HPDE6-E6E7 (cell line): Measurements from ENCODE around the gene CRNKL1.
"Not testable (repeated sequence)": the region's sequence is repeated elsewhere in the genome, so short reads cannot be mapped to it uniquely, and the experiment has no call there.

Experiments
- DNase-seq: peaks from one replicate; pipeline ENCODE4 v3.0.0; 2011; ENCODE audit warnings: missing footprints; ENCODE audit errors: extremely low spot score

The CRNKL1 gene

GRCh38 chr20:20010639-20011500 lies 41.4 kb downstream of the CRNKL1 start:
- no peak for DNase-seq

- DNase-seq, result no peak
Observed at GRCh38 chr20:20009784-20010253, 42.4 kb downstream of the CRNKL1 start.

- no peak for DNase-seq
Observed at GRCh38 chr20:20005342-20005741, 46.9 kb downstream of the CRNKL1 start.

GRCh38 chr20:20003955-20004322 lies 48.3 kb downstream of the CRNKL1 start:
- DNase-seq, result not testable (repeated sequence)

DNA sequence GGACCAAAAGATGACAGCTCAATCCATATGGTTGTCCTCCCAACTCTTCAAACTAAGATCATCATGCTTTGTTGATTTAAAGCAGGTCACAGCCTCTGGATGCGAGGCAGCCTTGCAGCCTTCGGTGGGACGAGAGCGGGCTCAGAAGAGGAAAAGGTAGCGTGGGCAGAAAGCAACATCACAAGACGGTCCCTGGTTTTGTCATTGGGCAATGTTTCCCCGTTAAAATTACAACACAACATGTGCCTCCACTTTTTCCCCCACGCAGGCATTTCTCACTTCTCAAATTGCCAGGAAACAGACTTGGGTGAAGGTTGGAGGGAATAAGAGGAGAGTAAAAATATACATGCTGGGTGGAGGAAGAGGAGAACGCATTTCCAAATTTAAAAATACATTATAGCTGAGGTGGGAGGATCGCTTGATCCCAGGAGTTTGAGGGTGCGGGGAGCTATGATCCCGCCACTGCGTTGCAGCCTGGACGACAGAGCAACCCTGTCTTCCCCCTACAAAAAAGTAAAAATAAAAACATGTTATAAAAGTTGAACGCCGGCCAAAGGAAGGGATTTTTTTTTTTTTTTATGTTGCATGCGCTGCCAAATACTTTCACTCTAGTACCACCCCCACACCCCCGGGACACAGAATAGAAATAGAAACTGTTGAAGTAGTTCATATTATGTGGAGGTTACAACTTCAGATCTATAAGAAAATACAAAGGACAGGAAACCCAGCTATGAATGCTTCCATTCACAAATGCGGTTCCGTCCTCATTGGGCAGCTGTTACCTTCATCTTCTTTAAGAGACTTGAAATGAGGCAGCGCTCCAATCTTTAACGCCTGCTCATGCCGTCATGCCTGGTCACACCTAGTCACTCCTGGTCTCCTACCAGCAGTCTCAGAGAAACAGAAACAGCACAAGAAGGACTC lies 49.0 kb downstream of the CRNKL1 start:
- no peak for DNase-seq

DNA sequence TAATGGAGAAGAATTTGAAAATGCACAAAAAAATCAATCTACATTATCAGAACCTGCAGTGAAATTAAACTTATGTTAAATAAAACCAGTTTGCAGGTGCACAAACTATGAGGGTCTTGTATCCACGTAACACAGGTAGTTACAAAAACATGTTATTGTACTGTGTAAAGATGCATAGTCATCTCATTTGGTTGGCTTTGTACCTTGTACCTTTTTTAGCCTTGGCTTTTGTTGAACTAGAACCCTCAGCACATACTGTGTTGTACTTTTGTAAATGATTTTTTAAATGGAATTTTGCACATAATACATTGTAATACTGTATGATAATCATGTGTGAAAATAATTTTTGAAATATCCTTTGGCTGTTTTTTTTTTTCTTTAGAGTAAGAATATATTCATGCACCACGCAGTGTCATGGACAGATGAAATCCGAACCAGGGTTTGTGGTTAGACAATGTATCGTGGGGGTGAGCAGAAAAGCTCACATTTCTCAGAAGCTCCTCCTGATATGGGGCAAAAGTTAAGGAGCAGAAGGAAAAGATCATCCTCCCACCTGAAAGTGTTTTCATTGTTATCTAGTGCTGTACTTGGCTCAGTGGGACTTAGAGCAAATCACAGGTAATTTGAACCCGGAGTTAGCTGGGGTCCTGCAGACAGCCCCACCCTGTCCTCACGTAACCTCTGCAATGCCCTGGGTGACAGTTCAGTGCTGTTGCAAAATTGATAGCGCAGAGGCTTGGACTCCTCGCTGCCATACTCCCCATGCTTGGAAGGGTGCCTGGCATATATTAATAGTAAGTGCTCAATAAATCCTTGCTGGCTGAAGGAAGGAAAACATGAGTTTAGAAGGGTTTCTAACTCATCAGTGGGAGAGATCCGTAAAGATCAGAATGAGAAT lies 49.9 kb downstream of the CRNKL1 start:
- DNase-seq, result no peak

GRCh38 chr20:20000211-20000968 lies 51.9 kb downstream of the CRNKL1 start:
- DNase-seq, result no peak

DNA sequence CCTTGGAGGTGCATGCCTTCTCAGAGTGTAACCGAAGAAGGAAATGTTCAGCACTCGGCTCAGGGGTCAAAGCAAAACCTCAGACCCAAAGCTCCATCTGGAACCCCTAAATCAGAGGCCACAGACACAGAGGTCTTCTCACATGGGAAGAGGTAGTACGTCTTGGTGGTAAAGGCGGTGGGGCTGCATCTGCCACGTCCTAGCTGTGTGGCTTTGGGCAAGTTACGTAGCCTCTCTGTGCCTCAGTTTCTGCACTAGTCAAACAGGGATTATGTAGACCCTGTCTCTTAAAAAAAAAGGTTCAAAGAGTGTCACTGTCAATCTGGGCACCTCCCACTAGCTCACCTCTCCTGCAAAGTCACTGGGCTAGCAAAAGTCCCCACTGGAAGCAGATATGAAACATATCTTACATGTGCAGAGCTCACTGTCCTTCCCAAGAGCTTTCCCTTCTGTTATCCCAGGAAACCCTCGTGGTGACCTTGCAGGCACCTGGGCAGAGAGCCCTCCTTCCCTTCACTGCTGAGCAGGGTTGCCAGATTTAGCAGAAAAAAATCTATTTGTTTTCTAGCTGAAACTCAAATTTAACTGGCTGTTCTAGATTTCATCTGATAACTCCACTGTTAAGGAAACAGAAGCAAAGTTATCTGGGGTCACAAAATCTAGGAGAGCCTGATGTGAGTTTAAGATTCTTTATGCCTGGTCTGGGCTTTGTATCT lies 53.1 kb downstream of the CRNKL1 start:
- no peak for DNase-seq

- DNase-seq, result no peak
Observed at GRCh38 chr20:19996917-19997316, 55.3 kb downstream of the CRNKL1 start.

- no peak for DNase-seq
Observed at GRCh38 chr20:19996222-19996621, 56.0 kb downstream of the CRNKL1 start.

DNA sequence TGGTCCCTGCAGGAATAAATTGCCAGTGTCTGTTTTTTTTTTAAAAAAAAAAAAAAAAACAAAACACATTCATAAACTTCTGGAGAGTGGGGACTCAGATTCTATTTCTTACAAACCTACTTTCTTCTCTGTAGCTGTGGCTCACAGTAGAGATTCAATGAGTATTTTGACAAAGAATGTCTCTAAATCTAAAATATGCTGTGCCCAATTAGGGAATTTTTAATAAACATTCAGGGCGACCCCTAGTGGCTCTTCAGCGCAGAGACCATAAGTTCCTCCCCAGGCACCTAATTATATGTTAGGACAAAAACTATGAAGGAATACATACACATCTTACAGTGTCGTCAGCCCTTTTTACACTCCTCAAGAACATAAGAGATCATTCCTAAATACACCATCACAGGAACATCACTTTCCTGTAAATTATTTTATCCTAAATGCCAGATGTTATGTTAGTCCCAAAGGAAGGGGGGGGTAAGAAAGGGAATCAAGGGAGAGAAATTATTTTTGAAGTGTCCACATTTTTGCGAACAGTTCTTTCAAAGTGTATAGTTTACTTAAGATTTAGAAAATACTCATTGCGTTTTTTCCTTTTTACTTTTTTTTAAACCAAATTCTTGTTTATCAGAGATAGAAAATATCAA lies 56.9 kb downstream of the CRNKL1 start:
- no peak for DNase-seq

DNA sequence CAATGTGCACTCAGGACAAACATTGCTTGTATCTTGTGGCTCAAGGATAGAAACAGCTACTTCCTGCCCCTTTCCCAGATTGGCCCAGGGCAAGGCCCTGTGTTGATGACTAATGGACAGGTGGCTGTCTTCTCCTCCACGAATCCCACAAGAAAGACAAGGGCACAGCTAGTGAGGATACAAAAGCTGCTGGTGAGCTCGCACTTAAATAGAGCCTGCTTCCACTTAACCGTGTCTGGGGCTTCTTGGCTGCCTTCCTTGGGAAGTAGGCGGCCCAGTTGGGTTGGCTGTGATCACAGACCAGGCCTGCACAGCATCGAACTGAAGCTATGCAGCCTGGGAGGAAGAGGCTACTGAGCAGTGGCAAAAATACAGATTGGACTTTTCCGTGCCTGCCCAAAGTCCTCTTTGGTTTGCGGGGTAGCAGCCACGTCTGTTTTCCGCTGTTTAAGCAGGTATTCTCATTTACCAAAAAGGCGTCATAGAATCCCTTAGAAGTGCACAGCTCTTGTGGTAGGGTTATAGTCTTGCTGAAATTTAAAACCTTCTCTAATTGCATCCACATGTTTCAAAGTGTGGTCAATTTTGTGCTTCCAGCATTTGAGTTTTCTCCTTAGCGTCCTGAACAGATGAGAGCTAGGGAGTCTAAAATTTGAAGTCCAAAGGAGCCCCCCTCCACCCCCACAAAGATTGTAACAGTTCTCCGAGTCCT lies 58.2 kb downstream of the CRNKL1 start:
- peak; percentile 89 for DNase-seq

DNA sequence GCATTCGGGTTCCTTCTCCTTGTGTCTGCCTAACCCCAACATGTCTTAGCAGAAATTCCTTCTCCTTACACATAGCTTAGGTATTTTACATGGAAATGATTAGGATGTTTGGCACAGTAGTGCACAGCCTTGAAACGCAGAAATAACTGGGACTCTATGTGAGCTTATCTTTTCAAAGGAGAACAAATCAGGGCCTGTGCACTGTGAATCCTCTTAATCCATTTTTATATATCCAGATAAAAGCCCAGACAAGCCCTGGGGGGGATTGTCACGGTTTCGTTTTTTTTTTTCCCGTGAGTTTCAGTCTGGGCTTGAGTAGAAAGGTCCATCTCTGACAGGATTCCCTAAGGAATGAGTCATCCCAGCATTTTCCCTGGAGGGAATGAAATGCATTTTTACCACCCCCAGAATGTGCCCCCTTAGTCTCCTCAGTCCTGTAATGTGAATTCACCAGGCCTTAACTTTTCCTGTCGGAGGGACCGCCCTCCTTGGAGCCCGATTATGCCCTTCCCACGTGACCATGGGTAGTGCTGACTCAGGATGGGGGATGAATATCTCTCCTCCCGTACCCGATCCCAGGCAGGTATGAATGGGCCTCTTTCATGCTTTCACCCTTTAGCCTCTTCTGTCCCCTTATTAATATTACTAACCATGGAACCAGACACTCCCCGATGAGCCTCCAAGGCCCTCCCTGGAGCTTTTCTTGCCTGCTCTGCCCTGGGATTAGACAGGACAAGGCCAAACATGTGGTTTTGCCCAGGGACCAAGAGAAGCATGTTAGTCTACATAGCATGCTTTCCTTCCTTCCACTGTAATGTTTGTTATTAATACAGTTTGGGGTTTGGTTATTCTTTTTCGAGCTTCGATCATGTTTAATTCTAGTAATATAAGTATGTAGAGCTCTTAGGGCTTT lies 59.0 kb downstream of the CRNKL1 start:
- peak; percentile 91 for DNase-seq

GRCh38 chr20:19991854-19992253 lies 60.4 kb downstream of the CRNKL1 start:
- DNase-seq, result no peak

DNA sequence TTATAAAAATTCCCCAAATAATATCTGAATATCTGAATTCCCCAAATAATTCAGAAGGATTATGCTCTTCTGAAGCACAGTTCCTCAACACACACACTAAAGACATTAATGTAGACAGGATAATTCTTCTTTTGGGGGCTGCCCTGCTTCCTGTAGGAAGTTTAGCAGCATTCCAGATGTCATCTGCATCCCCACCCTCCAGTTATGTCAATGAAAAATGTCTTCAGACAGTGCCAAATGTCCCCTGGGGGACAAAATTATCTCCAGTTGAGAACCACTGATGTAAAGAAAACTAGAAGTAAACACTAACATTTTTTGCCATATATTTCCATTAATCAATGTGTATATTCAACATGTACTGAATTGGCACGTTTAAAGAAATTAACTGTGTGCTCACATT lies 61.0 kb downstream of the CRNKL1 start:
- no peak for DNase-seq

GRCh38 chr20:19990850-19991249 lies 61.4 kb downstream of the CRNKL1 start:
- no peak for DNase-seq

DNA sequence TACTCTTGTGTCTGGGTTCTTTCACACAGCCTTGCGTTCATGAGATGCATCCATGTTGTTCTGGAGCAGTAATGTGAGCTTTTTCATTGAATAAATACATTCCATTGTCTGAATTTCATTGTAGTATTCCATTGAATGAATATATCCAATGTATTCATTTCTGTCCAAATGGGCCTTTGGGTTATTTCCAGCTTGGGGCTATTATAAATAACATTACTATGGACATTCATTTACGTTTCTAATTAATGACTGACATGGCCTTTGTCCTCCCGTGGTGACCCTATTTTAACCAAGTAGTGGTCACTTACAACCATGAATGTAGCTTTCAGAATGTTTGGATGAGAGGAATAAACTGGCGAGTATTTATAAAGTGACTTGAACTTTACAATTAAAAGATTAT lies 65.2 kb downstream of the CRNKL1 start:
- no peak for DNase-seq

DNA sequence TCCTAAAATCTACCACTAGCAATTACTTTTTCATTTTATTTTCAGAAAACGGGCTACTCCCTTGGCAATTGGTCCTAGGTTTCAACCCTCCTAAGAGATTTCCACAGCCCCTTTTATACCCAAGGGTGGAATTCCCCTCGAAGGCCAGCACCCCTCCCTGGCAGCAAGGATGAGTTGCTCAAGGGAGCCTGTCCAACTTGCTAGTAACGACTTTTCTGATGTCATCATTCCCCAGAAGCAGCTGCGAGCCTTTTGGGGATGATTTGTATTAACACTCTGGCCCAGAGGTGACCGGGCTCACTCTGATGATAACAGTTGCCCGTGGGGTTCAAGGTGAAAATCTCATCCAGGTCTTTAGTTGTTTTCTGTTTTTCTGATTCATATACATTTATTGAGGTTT lies 65.8 kb downstream of the CRNKL1 start:
- no peak for DNase-seq
